Activated T-cell treated with anti-CD3 and anti-CD28 coated beads, Interleukin-2, amount 50 U/mL, for 24 hours (primary cell): ENCODE results near the gene TEX11.
A peak's percentile ranks its signal among the peaks of the same experiment; 100 is the strongest.
"Not testable (repeated sequence)": the region's sequence is repeated elsewhere in the genome, so short reads cannot be mapped to it uniquely, and the experiment has no call there.

ENCODE experiments used
- DNase-seq: peaks from one replicate; pipeline ENCODE4 v3.0.0-alpha.2; 2020
- H3K27ac Mint-ChIP-seq: 2 replicates; pipeline ENCODE4 v1.8.0; 2020; ENCODE audit warnings: mild to moderate bottlenecking, mixed read lengths
- H3K27me3 Mint-ChIP-seq: 2 replicates; pipeline ENCODE4 v1.8.0; 2020; ENCODE audit warnings: mixed read lengths
- H3K36me3 Mint-ChIP-seq: 2 replicates; pipeline ENCODE4 v1.8.0; 2020; ENCODE audit warnings: low read depth, mixed read lengths
- H3K4me1 Mint-ChIP-seq: 2 replicates; pipeline ENCODE4 v1.8.0; 2020; ENCODE audit warnings: low read depth, mixed read lengths
- H3K4me3 Mint-ChIP-seq: 2 replicates; pipeline ENCODE4 v1.8.0; 2020; ENCODE audit warnings: mild to moderate bottlenecking, moderate library complexity, mixed read lengths
- H3K9me3 Mint-ChIP-seq: 2 replicates; pipeline ENCODE4 v1.8.0; 2020; ENCODE audit warnings: mixed read lengths

The TEX11 gene

DNA sequence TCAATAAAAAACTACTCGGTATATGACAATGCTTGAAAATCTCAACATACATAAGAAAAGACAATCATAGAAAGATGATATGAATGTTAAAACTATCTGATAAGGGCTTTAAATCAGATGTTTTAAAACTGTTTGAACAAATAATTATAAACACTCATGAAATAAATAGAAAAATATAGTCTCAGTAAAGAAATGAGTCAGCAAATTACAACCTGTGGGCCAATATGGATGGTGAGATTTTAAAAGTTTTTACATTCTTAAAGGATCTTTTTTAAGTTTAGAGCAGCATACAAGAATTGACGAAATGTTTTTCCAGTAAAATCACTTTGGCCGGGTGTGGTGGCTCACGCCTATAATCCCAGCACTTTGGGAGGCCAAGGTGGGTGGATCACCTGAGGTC lies 83.1 kb downstream of the TEX11 start:
- peaks cover 53% of the 10 kb centered on the region for H3K27me3 Mint-ChIP-seq
- H3K36me3 Mint-ChIP-seq, result no peaks in the 10 kb centered on the region
- no peak overlapping the region for H3K27ac Mint-ChIP-seq
- DNase-seq, result no peak
- no peaks in the 10 kb centered on the region for H3K4me1 Mint-ChIP-seq
- H3K9me3 Mint-ChIP-seq, result no peaks in the 10 kb centered on the region
- H3K4me3 Mint-ChIP-seq, result no peak overlapping the region

- H3K9me3 Mint-ChIP-seq, result no peaks in the 10 kb centered on the region
- no peak overlapping the region for H3K4me3 Mint-ChIP-seq
- H3K4me1 Mint-ChIP-seq, result no peaks in the 10 kb centered on the region
- no peaks in the 10 kb centered on the region for H3K36me3 Mint-ChIP-seq
- H3K27ac Mint-ChIP-seq, result no peak overlapping the region
- DNase-seq, result no peak
- peaks cover 46% of the 10 kb centered on the region for H3K27me3 Mint-ChIP-seq
Measured at GRCh38 chrX:70808942-70809940, 99.3 kb downstream of the TEX11 start.

GRCh38 chrX:70806081-70806480 lies 102.4 kb downstream of the TEX11 start:
- no peak overlapping the region for H3K27ac Mint-ChIP-seq
- no peaks in the 10 kb centered on the region for H3K4me1 Mint-ChIP-seq
- no peaks in the 10 kb centered on the region for H3K9me3 Mint-ChIP-seq
- DNase-seq, result no peak
- peaks cover 42% of the 10 kb centered on the region for H3K27me3 Mint-ChIP-seq
- no peaks in the 10 kb centered on the region for H3K36me3 Mint-ChIP-seq
- no peak overlapping the region for H3K4me3 Mint-ChIP-seq

- peaks cover 52% of the 10 kb centered on the region for H3K27me3 Mint-ChIP-seq
- DNase-seq, H3K27ac Mint-ChIP-seq, H3K9me3 Mint-ChIP-seq, H3K36me3 Mint-ChIP-seq, H3K4me1 Mint-ChIP-seq, H3K4me3 Mint-ChIP-seq: not testable (repeated sequence)
Measured at GRCh38 chrX:70796742-70797141, 111.8 kb downstream of the TEX11 start.

- H3K27me3 Mint-ChIP-seq, result peaks cover 51% of the 10 kb centered on the region
- H3K4me3 Mint-ChIP-seq, result no peak overlapping the region
- H3K9me3 Mint-ChIP-seq, result no peaks in the 10 kb centered on the region
- H3K36me3 Mint-ChIP-seq, result no peaks in the 10 kb centered on the region
- no peak overlapping the region for H3K27ac Mint-ChIP-seq
- no peak for DNase-seq
- H3K4me1 Mint-ChIP-seq, result no peaks in the 10 kb centered on the region
Measured at GRCh38 chrX:70774223-70774622, 134.3 kb downstream of the TEX11 start.

DNA sequence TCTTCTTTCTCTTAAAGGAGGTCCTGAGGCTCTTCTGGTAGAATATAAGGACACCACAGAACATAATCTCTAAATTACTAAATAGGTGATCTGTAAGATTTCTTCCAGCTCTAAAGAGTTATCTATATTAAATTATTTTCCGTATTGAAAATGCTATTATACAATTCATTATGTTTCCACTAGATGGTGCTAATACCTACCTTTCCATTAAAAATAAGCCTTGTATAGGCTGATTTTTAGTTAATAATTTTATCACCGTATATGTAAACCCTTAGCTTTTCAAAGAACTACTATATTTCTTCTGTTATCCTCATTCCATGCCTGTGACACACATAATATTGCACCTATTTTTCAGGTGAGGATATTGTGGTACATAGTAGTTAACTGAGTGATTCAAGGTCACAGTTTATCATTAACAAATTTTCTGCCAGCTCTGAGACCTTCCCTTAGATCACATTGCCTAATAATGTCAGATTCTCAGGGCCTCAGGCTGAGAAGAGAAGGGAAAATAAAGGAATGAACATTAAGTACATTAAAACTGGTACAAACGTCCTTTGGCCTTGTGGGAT lies 138.8 kb downstream of the TEX11 start:
- H3K27me3 Mint-ChIP-seq, result peaks cover 56% of the 10 kb centered on the region
- H3K27ac Mint-ChIP-seq, result no peak overlapping the region
- no peaks in the 10 kb centered on the region for H3K4me1 Mint-ChIP-seq
- H3K4me3 Mint-ChIP-seq, result no peak overlapping the region
- H3K9me3 Mint-ChIP-seq, result no peaks in the 10 kb centered on the region
- no peaks in the 10 kb centered on the region for H3K36me3 Mint-ChIP-seq
- DNase-seq, result no peak

- H3K27me3 Mint-ChIP-seq, result peaks cover 71% of the 10 kb centered on the region
- H3K27ac Mint-ChIP-seq, result no peak overlapping the region
- no peaks in the 10 kb centered on the region for H3K9me3 Mint-ChIP-seq
- H3K4me1 Mint-ChIP-seq, result no peaks in the 10 kb centered on the region
- DNase-seq, result no peak
- H3K36me3 Mint-ChIP-seq, result no peaks in the 10 kb centered on the region
- no peak overlapping the region for H3K4me3 Mint-ChIP-seq
Measured at GRCh38 chrX:70762285-70762684, 146.2 kb downstream of the TEX11 start.

DNA sequence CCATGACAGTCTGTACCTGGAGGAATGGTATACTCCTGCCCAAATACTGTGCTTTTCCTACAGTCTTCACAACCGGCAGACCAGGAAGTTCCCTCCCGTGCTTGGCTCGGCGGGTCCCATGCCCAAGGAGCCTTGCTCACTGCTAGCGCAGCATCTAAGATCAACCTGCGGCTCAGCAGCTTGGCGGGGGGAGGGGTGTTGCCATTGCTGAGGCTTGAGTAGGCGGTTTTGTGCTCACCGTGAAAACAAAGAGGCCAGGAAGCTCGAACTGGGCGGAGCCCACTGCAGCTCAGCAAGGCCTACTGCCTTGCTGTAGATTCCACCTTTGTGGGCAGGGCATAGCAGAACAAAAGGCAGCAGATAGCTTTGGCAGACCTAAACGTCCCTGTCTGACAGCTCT lies 152.7 kb downstream of the TEX11 start:
- no peaks in the 10 kb centered on the region for H3K9me3 Mint-ChIP-seq
- H3K4me1 Mint-ChIP-seq, result peaks cover 25% of the 10 kb centered on the region
- DNase-seq, result peak; percentile 70
- peak overlapping the region; percentile 58 for H3K27ac Mint-ChIP-seq
- no peaks in the 10 kb centered on the region for H3K36me3 Mint-ChIP-seq
- no peak overlapping the region for H3K4me3 Mint-ChIP-seq
- H3K27me3 Mint-ChIP-seq, result peaks cover 67% of the 10 kb centered on the region

- Mint-ChIP-seq H3K9me3 (no peaks in the 10 kb centered on the region), H3K36me3 (no peaks in the 10 kb centered on the region), H3K4me1 (peaks cover 25% of the 10 kb centered on the region), H3K4me3 (no peak overlapping the region), H3K27ac (no peak overlapping the region), H3K27me3 (peaks cover 52% of the 10 kb centered on the region)
- DNase-seq, result no peak
Measured at GRCh38 chrX:70754169-70754848, 154.2 kb downstream of the TEX11 start.

DNA sequence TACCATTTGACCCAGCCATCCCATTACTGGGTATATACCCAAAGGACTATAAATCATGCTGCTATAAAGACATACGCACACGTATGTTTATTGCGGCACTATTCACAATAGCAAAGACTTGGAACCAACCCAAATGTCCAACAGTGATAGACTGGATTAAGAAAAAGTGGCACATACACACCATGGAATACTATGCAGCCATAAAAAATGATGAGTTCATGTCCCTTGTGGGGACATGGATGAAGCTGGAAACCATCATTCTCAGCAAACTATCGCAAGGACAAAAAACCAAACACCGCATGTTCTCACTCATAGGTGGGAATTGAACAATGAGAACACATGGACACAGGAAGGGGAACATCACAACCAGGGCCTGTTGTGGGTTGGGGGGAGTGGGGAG lies 174.7 kb downstream of the TEX11 start:
- not testable (repeated sequence) for H3K4me3 Mint-ChIP-seq, DNase-seq, H3K27ac Mint-ChIP-seq, H3K4me1 Mint-ChIP-seq, H3K9me3 Mint-ChIP-seq, H3K36me3 Mint-ChIP-seq
- peaks cover 62% of the 10 kb centered on the region for H3K27me3 Mint-ChIP-seq

- H3K4me3 Mint-ChIP-seq, H3K27ac Mint-ChIP-seq, H3K4me1 Mint-ChIP-seq, H3K9me3 Mint-ChIP-seq, DNase-seq, H3K36me3 Mint-ChIP-seq: not testable (repeated sequence)
- peaks cover 51% of the 10 kb centered on the region for H3K27me3 Mint-ChIP-seq
Measured at GRCh38 chrX:70727961-70728360, 180.6 kb downstream of the TEX11 start.

GRCh38 chrX:70720721-70721120 lies 187.8 kb downstream of the TEX11 start:
- no peaks in the 10 kb centered on the region for H3K36me3 Mint-ChIP-seq
- H3K4me1 Mint-ChIP-seq, result no peaks in the 10 kb centered on the region
- H3K27me3 Mint-ChIP-seq, result peaks cover 40% of the 10 kb centered on the region
- no peak for DNase-seq
- H3K9me3 Mint-ChIP-seq, result no peaks in the 10 kb centered on the region
- H3K27ac Mint-ChIP-seq, result no peak overlapping the region
- no peak overlapping the region for H3K4me3 Mint-ChIP-seq

DNA sequence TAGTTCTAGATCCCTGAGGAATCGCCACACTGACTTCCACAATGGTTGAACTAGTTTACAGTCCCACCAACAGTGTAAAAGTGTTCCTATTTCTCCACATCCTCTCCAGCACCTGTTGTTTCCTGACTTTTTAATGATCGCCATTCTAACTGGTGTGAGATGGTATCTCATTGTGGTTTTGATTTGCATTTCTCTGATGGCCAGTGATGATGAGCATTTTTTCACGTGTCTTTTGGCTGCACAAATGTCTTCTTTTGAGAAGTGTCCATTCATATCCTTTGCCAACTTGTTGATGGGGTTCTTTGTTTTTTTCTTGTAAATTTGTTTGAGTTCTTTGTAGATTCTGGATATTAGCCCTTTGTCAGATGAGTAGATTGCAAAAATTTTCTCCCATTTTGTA lies 197.2 kb downstream of the TEX11 start:
- H3K36me3 Mint-ChIP-seq, H3K4me3 Mint-ChIP-seq, H3K9me3 Mint-ChIP-seq, H3K4me1 Mint-ChIP-seq, H3K27ac Mint-ChIP-seq, DNase-seq: not testable (repeated sequence)
- peaks cover 37% of the 10 kb centered on the region for H3K27me3 Mint-ChIP-seq

DNA sequence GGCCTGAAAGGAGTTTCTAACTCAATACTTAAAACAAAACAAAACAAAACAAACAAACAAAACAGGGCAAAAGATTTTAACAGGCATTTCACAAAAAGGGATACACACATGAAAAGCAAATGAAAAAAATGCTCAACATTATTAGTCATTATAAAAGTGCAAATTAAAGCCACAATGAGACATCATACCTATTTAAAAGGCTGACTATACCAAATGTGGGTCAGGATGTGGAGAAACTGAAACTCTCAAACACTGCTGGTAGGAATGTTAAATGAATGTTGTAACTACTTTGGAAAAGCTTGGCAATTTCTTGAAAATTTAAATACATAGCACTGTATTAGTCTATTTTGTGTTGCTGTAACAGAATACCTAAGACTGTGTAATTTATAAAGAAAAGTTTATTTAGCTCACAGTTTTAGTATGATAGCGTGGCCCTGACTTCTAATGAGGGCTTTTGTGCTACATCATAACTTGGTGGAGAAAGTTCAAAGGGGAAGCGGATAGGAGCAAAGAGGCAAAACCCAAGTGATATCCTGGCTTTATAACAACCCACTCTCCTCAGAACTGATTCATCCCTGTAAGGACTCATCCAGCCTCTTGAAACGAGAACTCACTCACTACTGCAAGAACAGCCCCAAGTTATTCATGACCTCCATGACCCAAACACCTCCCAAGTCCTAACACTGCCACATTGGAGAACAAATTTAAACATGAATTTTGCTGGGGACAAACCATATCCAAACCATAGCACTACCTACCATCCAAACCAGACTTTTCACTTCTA lies 214.0 kb downstream of the TEX11 start:
- H3K27ac Mint-ChIP-seq, result no peak overlapping the region
- H3K4me3 Mint-ChIP-seq, result peak overlapping the region; percentile 12
- H3K9me3 Mint-ChIP-seq, result no peaks in the 10 kb centered on the region
- DNase-seq, result no peak
- peaks cover 10% of the 10 kb centered on the region for H3K4me1 Mint-ChIP-seq
- H3K27me3 Mint-ChIP-seq, result peaks cover 38% of the 10 kb centered on the region
- H3K36me3 Mint-ChIP-seq, result no peaks in the 10 kb centered on the region
